ENCODE data around the gene RAB7B.

The RAB7B gene

GRCh38 chr1:205973377-205974232 lies 29.6 kb downstream of the RAB7B start:
- no peak for DNase-seq (ENCODE audit: low read depth in 2 of 2)

- DNase-seq (ENCODE audit: low read depth in 2 of 2): no peak
Observed at GRCh38 chr1:205972491-205973168, 30.6 kb downstream of the RAB7B start.

GRCh38 chr1:205972081-205972480 lies 31.1 kb downstream of the RAB7B start:
- DNase-seq (ENCODE audit: low read depth in 2 of 2): no peak

- no peak for DNase-seq (ENCODE audit: low read depth in 2 of 2)
Observed at GRCh38 chr1:205971082-205971481, 32.1 kb downstream of the RAB7B start.

GRCh38 chr1:205970486-205970885 lies 32.7 kb downstream of the RAB7B start:
- DNase-seq (ENCODE audit: low read depth in 2 of 2): no peak

GRCh38 chr1:205969229-205969628 lies 34.0 kb downstream of the RAB7B start:
- DNase-seq (ENCODE audit: low read depth in 2 of 2): no peak

- DNase-seq (ENCODE audit: low read depth in 2 of 2): no peak
Observed at GRCh38 chr1:205967554-205968335, 35.5 kb downstream of the RAB7B start.

- no peak for DNase-seq (ENCODE audit: low read depth in 2 of 2)
Observed at GRCh38 chr1:205965036-205965884, 37.9 kb downstream of the RAB7B start.

GRCh38 chr1:205963352-205964155 lies 39.6 kb downstream of the RAB7B start:
- no peak for DNase-seq (ENCODE audit: low read depth in 2 of 2)

GRCh38 chr1:205962821-205963221 lies 40.4 kb downstream of the RAB7B start:
- DNase-seq (ENCODE audit: low read depth in 2 of 2): no peak

- no peak for DNase-seq (ENCODE audit: low read depth in 2 of 2)
Observed at GRCh38 chr1:205961991-205962820, 41.0 kb downstream of the RAB7B start.

- no peak for DNase-seq (ENCODE audit: low read depth in 2 of 2)
Observed at GRCh38 chr1:205961405-205961804, 41.8 kb downstream of the RAB7B start.

GRCh38 chr1:205959789-205960188 lies 43.4 kb downstream of the RAB7B start:
- no peak for DNase-seq (ENCODE audit: low read depth in 2 of 2)

GRCh38 chr1:205955499-205955898 lies 47.7 kb downstream of the RAB7B start:
- DNase-seq (ENCODE audit: low read depth in 2 of 2): no peak

GRCh38 chr1:205954819-205955404 lies 48.3 kb downstream of the RAB7B start:
- DNase-seq (ENCODE audit: low read depth in 2 of 2): no peak

GRCh38 chr1:205951746-205952145 lies 51.4 kb downstream of the RAB7B start:
- no peak for DNase-seq (ENCODE audit: low read depth in 2 of 2)

GRCh38 chr1:205950826-205951549 lies 52.2 kb downstream of the RAB7B start:
- DNase-seq (ENCODE audit: low read depth in 2 of 2): no peak

- DNase-seq (ENCODE audit: low read depth in 2 of 2): no peak
Observed at GRCh38 chr1:205950280-205950679, 52.9 kb downstream of the RAB7B start.

- DNase-seq (ENCODE audit: low read depth in 2 of 2): no peak
Observed at GRCh38 chr1:205949753-205950152, 53.4 kb downstream of the RAB7B start.
